Neuronal stem cell (in vitro differentiated cells): ENCODE measurements around the gene SLX9.
"Not testable (repeated sequence)": the region's sequence is repeated elsewhere in the genome, so short reads cannot be mapped to it uniquely, and the experiment has no call there.

Source experiments
- DNase-seq: peaks from one replicate; pipeline ENCODE4 v3.0.0-alpha.2; 2013; ENCODE audit warnings: low spot score
- H2AFZ ChIP-seq: one replicate; pipeline ENCODE4 v1.6.1; 2013; ENCODE audit warnings: mild to moderate bottlenecking, low read length, inconsistent platforms
- H2AK5ac ChIP-seq: 2 replicates; pipeline ENCODE4 v1.6.1; 2013; ENCODE audit warnings: low read depth, mild to moderate bottlenecking, inconsistent platforms, low read length, moderate library complexity, mixed read lengths
- H2BK120ac ChIP-seq: 2 replicates; pipeline ENCODE4 v1.6.1; 2013; ENCODE audit warnings: low read depth, mild to moderate bottlenecking, inconsistent platforms, low read length, moderate library complexity, mixed read lengths
- H2BK12ac ChIP-seq: one replicate; pipeline ENCODE4 v1.6.1; 2013; ENCODE audit warnings: low read length, inconsistent platforms
- H2BK15ac ChIP-seq: 2 replicates; pipeline ENCODE4 v1.6.1; 2013; ENCODE audit warnings: mild to moderate bottlenecking, low read length, inconsistent platforms, mixed read lengths
- H2BK5ac ChIP-seq: one replicate; pipeline ENCODE4 v1.6.1; 2013; ENCODE audit warnings: inconsistent platforms, mild to moderate bottlenecking, low read length, moderate library complexity
- H3K14ac ChIP-seq: one replicate; pipeline ENCODE4 v1.6.1; 2013; ENCODE audit warnings: low read length, inconsistent platforms
- H3K18ac ChIP-seq: 2 replicates; pipeline ENCODE4 v1.6.1; 2013; ENCODE audit warnings: low read length, inconsistent platforms
- H3K23ac ChIP-seq: 2 replicates; pipeline ENCODE4 v1.6.1; 2013; ENCODE audit warnings: low read depth, mild to moderate bottlenecking, mixed read lengths, low read length, inconsistent platforms; ENCODE audit not compliant: poor library complexity
- H3K27ac ChIP-seq: replicated peaks from 3 replicates; pipeline ENCODE4 v1.5.1; 2013; ENCODE audit warnings: low read length, inconsistent platforms
- H3K27me3 ChIP-seq, 3 experiments: 2 replicates each; pipeline ENCODE4 v1.6.1; 2013; ENCODE audit warnings: low read length in 3 of 3, mild to moderate bottlenecking in 2 of 3, inconsistent platforms in 1 of 3, low read depth in 1 of 3, mixed read lengths in 1 of 3, moderate library complexity in 1 of 3; ENCODE audit not compliant: control insufficient read depth in 3 of 3, insufficient read depth in 3 of 3
- H3K36me3 ChIP-seq, 2 donors: replicated peaks in 1 of 2; 2 replicates each; pipeline ENCODE4 v1.6.1; 2013; ENCODE audit warnings: low read length in 2 of 2; ENCODE audit not compliant: control insufficient read depth in 2 of 2, insufficient read depth in 2 of 2
- H3K4ac ChIP-seq: 2 replicates; pipeline ENCODE4 v1.6.1; 2013; ENCODE audit warnings: inconsistent platforms, mild to moderate bottlenecking, low read length, moderate library complexity
- H3K4me1 ChIP-seq, 2 donors: 1 replicate in 1 of 2; 2 replicates in 1 of 2; pipeline ENCODE4 v1.6.1; 2013; ENCODE audit warnings: low read length in 2 of 2, low read depth in 1 of 2; ENCODE audit not compliant: control insufficient read depth in 2 of 2, insufficient read depth in 1 of 2
- H3K4me2 ChIP-seq: one replicate; pipeline ENCODE4 v1.6.1; 2013; ENCODE audit warnings: mild to moderate bottlenecking, low read length, inconsistent platforms; ENCODE audit not compliant: insufficient read depth, poor library complexity, severe bottlenecking
- H3K4me3 ChIP-seq, 2 donors: 2 replicates each; pipeline ENCODE4 v1.5.1; 2013; ENCODE audit warnings: low read length in 2 of 2, mild to moderate bottlenecking in 2 of 2, inconsistent platforms in 1 of 2, moderate library complexity in 1 of 2
- H3K79me1 ChIP-seq: one replicate; pipeline ENCODE4 v1.6.1; 2013; ENCODE audit warnings: low read depth, mild to moderate bottlenecking, inconsistent platforms, low read length, moderate library complexity
- H3K9ac ChIP-seq: one replicate; pipeline ENCODE4 v1.6.1; 2013; ENCODE audit warnings: mild to moderate bottlenecking, low read depth, low read length, inconsistent platforms; ENCODE audit not compliant: poor library complexity
- H3K9me3 ChIP-seq, 2 donors: replicated peaks in 1 of 2; 2 replicates each; pipeline versions ENCODE3 to v1.6.1; 2013; ENCODE audit warnings: low read length in 2 of 2, mild to moderate bottlenecking in 2 of 2, inconsistent platforms in 1 of 2, low read depth in 1 of 2, mixed read lengths in 1 of 2, moderate library complexity in 1 of 2; ENCODE audit not compliant: control insufficient read depth in 2 of 2, insufficient read depth in 1 of 2
- H4K8ac ChIP-seq: one replicate; pipeline ENCODE4 v1.6.1; 2013; ENCODE audit warnings: low read depth, mild to moderate bottlenecking, inconsistent platforms, low read length, moderate library complexity
- H4K91ac ChIP-seq: one replicate; pipeline ENCODE4 v1.6.1; 2013; ENCODE audit warnings: low read length, low read depth, mild to moderate bottlenecking, inconsistent platforms; ENCODE audit not compliant: poor library complexity
- WGBS, 2 donors: extraction: QIAGEN DNeasy Blood & Tissue Kit; methylation state at CpG; one replicate each; pipeline ENCODE4 v1.1.7; 2013; ENCODE audit warnings: missing lambda C conversion rate in 2 of 2, mixed read lengths in 1 of 2; ENCODE audit not compliant: insufficient read length in 2 of 2, insufficient replicate concordance in 1 of 2; ENCODE audit errors: extremely low coverage in 2 of 2; 5-methylcytosine and 5-hydroxymethylcytosine counted together

SLX9 gene

DNA sequence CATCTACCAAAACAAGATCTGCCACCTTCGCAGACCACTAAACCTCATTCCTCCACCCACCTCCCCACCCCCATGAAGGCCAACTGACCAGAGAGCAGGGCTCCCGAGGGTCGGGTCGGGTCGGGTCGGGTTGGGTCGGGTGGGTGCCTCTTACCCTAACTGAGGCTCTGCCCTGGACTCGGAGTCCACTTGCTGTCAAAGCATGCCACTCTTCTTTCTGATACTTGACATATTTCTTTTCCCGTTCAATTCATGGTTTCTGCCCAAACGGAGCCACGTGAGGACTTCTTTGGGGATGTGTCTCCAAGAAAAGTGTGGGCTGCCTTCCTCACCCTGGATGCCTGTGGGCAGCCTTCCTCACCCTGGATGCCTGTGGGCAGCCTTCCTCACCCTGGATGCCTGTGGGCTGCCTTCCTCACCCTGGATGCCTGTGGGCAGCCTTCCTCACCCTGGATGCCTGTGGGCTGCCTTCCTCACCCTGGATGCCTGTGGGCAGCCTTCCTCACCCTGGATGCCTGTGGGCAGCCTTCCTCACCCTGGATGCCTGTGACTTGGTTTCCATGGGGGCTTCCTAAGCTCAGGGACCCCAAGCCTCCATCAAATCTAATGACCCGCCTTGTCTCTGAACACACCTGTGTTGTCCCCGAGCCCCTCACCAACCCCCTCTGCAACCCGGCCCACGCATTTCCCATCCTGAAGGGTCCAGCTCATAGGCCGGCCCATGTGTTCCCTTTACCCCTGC is 11.2 kb upstream of the SLX9 start:
- peak overlapping the region; percentile 83 for H2BK15ac ChIP-seq
- H2BK12ac ChIP-seq, result peak overlapping the region; percentile 46
- no CpG with 5 or more reads among the region's 16 CpGs for WGBS, 2 donors
- H3K27ac ChIP-seq, H3K9ac ChIP-seq, H3K23ac ChIP-seq, H3K14ac ChIP-seq, H4K91ac ChIP-seq, H2BK120ac ChIP-seq, H2AFZ ChIP-seq, H3K4me2 ChIP-seq, H4K8ac ChIP-seq, DNase-seq, H3K79me1 ChIP-seq, H3K9me3 ChIP-seq, H3K18ac ChIP-seq, H3K4ac ChIP-seq, H3K36me3 ChIP-seq, H3K4me3 ChIP-seq: not testable (repeated sequence)
- peaks cover 16 to 28% of the 10 kb centered on the region in 2 donors for H3K4me1 ChIP-seq
- H2AK5ac ChIP-seq, result peak overlapping the region; percentile 86
- H3K27me3 ChIP-seq, result peaks cover 45 to 93% (median 70%) of the 10 kb centered on the region in 3 experiments
- peak overlapping the region; percentile 75 for H2BK5ac ChIP-seq

DNA sequence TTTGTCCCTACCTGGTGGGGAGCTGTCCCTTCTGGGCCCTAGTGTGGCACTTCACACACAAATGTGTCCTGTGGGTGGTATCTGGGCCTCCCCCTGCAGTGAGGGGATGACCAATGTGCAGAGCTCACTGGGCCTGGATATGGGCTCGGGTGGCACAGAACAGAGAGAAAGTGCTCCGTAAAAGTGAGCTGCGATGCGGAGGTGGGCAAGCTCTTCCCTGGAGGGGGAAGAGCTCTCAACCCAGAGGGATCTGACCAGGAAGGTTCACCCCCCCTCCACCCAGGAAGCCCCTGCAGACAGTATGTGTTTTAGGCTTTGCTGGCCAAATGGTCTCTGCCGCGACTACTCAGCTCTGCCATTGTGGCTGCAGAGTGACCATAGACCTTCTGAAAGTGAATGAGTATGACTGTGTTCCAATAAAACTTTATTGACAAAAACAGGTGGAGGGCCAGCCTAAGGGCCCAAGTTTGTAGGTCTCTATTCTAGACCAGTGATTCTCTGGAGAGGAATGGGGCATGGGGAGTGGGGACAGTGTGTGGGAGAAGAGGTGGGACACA is 10.5 kb upstream of the SLX9 start:
- H4K8ac ChIP-seq, result no peak overlapping the region
- peaks cover 0 to 9% of the 10 kb centered on the region in 2 donors for H3K9me3 ChIP-seq
- H3K4me3 ChIP-seq, result no peak overlapping the region
- no CpG with 5 or more reads among the region's 6 CpGs for WGBS, 2 donors
- no peak overlapping the region for H2BK120ac ChIP-seq
- H3K4me1 ChIP-seq, result peaks cover 16 to 28% of the 10 kb centered on the region in 2 donors
- no peak overlapping the region for H3K23ac ChIP-seq
- H2AFZ ChIP-seq, result no peak overlapping the region
- DNase-seq, result no peak
- no peak overlapping the region for H3K27ac ChIP-seq
- no peak overlapping the region for H4K91ac ChIP-seq
- H3K4ac ChIP-seq, result no peak overlapping the region
- H3K4me2 ChIP-seq, result no peak overlapping the region
- no peak overlapping the region for H3K9ac ChIP-seq
- no peak overlapping the region for H3K14ac ChIP-seq
- no peaks in the 10 kb centered on the region for H3K79me1 ChIP-seq
- no peaks in the 10 kb centered on the region for H3K36me3 ChIP-seq
- no peak overlapping the region for H2AK5ac ChIP-seq
- no peak overlapping the region for H3K18ac ChIP-seq
- no peak overlapping the region for H2BK12ac ChIP-seq
- no peak overlapping the region for H2BK15ac ChIP-seq
- no peak overlapping the region for H2BK5ac ChIP-seq
- peaks cover 43 to 93% (median 69%) of the 10 kb centered on the region in 3 experiments for H3K27me3 ChIP-seq

DNA sequence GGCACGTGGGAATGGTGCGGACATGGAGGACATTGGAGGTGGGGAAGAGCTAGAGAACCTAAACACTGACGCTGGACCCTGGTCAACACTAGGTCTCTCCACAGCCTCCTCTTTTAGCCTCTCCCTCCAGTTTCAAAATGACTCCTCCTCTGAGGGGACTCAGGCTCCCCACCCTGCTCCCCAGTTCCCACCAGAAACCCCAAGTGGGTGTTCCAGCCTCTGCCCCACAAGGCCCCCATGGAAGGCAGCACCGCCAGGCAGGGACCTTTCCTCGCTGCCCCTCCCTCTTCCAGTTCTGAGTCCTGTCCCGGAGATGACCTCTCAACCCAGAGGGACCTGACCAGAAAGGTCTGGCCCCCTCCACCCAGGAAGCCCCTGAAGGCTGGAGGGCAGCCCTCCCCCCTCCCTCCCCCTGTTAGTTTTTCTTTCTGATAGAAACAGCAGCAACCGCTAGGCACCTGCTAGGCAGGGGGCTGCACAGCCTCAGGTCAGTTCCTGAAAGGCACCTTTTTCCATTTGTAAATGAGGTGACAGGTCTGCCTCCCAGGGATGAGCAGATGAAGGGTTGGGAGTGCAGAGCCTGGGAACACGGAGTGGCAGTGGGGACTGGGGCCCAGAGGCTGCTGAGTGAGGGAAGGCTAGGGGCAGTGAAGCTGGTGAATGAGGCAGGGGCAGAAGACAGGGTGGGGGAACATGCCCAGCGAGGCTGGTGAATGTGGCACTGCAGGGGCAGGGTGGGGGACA is 9.9 kb upstream of the SLX9 start:
- Histone ChIP-seq H3K79me1 (no peaks in the 10 kb centered on the region), H3K4me1 (peaks cover 16 to 28% of the 10 kb centered on the region in 2 donors), H3K14ac (no peak overlapping the region), H4K91ac (no peak overlapping the region), H2AK5ac (peak overlapping the region; percentile 28), H3K4me2 (no peak overlapping the region), H3K9ac (no peak overlapping the region), H3K18ac (no peak overlapping the region), H3K4ac (no peak overlapping the region), H3K9me3 (peaks cover 0 to 6% of the 10 kb centered on the region in 2 donors), H3K27ac (no peak overlapping the region), H2BK5ac (no peak overlapping the region), H2AFZ (no peak overlapping the region), H2BK12ac (no peak overlapping the region), H3K36me3 (no peaks in the 10 kb centered on the region), H3K4me3 (no peak overlapping the region), H4K8ac (no peak overlapping the region), H2BK120ac (no peak overlapping the region), H3K23ac (peak overlapping the region; percentile 65), H2BK15ac (no peak overlapping the region), H3K27me3 (peaks cover 40 to 87% (median 62%) of the 10 kb centered on the region in 3 experiments)
- no CpG with 5 or more reads among the region's 9 CpGs for WGBS, 2 donors
- no peak for DNase-seq

DNA sequence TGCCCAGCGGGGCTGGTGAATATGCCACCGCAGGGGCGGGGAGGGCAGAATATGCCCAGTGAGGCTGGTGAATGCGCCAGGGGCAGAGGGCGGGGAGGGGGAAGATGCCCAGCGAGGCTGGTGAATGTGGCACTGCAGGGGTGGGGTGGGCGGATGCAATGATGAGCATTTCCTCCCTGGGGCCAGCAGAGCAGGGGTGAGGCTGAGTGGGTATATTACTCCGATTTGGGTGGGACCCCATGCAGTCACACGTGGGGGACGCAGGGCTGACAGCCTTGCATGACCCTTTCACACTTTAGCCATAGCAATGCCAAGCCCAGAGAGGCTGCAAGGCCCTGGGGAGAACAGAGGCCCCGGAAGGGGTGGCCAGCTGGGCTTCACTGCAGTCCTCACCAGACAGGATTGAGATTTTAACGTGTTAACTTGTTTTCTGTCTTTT is 9.3 kb upstream of the SLX9 start:
- Histone ChIP-seq H3K4me2 (no peak overlapping the region), H3K79me1 (no peaks in the 10 kb centered on the region), H2BK12ac (no peak overlapping the region), H3K4me3 (no peak overlapping the region), H4K8ac (no peak overlapping the region), H3K23ac (peak overlapping the region; percentile 65), H2BK15ac (no peak overlapping the region), H3K9me3 (peaks cover 0 to 6% of the 10 kb centered on the region in 2 donors), H3K4me1 (peaks cover 16 to 28% of the 10 kb centered on the region in 2 donors), H2BK5ac (no peak overlapping the region), H2BK120ac (no peak overlapping the region), H3K18ac (no peak overlapping the region), H3K27me3 (peaks cover 40 to 82% (median 61%) of the 10 kb centered on the region in 3 experiments), H3K36me3 (no peaks in the 10 kb centered on the region), H2AFZ (no peak overlapping the region), H4K91ac (no peak overlapping the region), H3K9ac (no peak overlapping the region), H3K27ac (no peak overlapping the region), H3K4ac (no peak overlapping the region), H3K14ac (no peak overlapping the region), H2AK5ac (no peak overlapping the region)
- DNase-seq, result no peak
- WGBS, 2 donors, result no CpG with 5 or more reads among the region's 12 CpGs
